Stimulated activated CD4-positive, alpha-beta T cell treated with anti-CD3 and anti-CD28 coated beads, Interleukin-15, amount 100 ng/mL, for 24 hours (primary cell): ENCODE measurements around the gene FAM184B.

Source experiments
- DNase-seq: peaks from one replicate; pipeline ENCODE4 v3.0.0-alpha.2; 2020

Gene FAM184B

GRCh38 chr4:17771284-17771908 lies 10.0 kb downstream of the FAM184B start:
- no peak for DNase-seq

- no peak for DNase-seq
Observed at GRCh38 chr4:17770845-17771244, 10.6 kb downstream of the FAM184B start.

- DNase-seq = no peak
Observed at GRCh38 chr4:17769406-17770174, 11.8 kb downstream of the FAM184B start.

- no peak for DNase-seq
Observed at GRCh38 chr4:17766826-17767458, 14.5 kb downstream of the FAM184B start.

GRCh38 chr4:17765514-17766286 lies 15.7 kb downstream of the FAM184B start:
- DNase-seq = no peak

GRCh38 chr4:17763931-17764330 lies 17.5 kb downstream of the FAM184B start:
- no peak for DNase-seq

- no peak for DNase-seq
Observed at GRCh38 chr4:17763416-17763815, 18.0 kb downstream of the FAM184B start.

GRCh38 chr4:17762726-17763125 lies 18.7 kb downstream of the FAM184B start:
- no peak for DNase-seq

- no peak for DNase-seq
Observed at GRCh38 chr4:17761062-17761461, 20.4 kb downstream of the FAM184B start.

GRCh38 chr4:17760626-17761025 lies 20.8 kb downstream of the FAM184B start:
- DNase-seq = no peak

GRCh38 chr4:17758485-17758884 lies 22.9 kb downstream of the FAM184B start:
- DNase-seq = no peak

- DNase-seq = no peak
Observed at GRCh38 chr4:17757621-17758020, 23.8 kb downstream of the FAM184B start.

- DNase-seq = no peak
Observed at GRCh38 chr4:17753646-17754045, 27.8 kb downstream of the FAM184B start.

- no peak for DNase-seq
Observed at GRCh38 chr4:17740702-17741101, 40.7 kb downstream of the FAM184B start.

GRCh38 chr4:17736484-17736883 lies 44.9 kb downstream of the FAM184B start:
- DNase-seq = no peak

- DNase-seq = no peak
Observed at GRCh38 chr4:17726911-17727310, 54.5 kb downstream of the FAM184B start.

GRCh38 chr4:17723648-17724047 lies 57.8 kb downstream of the FAM184B start:
- no peak for DNase-seq

GRCh38 chr4:17722356-17722700 lies 59.1 kb downstream of the FAM184B start:
- DNase-seq = no peak

GRCh38 chr4:17721496-17722355 lies 59.7 kb downstream of the FAM184B start:
- DNase-seq = no peak

GRCh38 chr4:17719106-17719505 lies 62.3 kb downstream of the FAM184B start:
- DNase-seq = no peak

- no peak for DNase-seq
Observed at GRCh38 chr4:17718471-17718870, 63.0 kb downstream of the FAM184B start.

- DNase-seq = no peak
Observed at GRCh38 chr4:17717301-17717700, 64.1 kb downstream of the FAM184B start.

GRCh38 chr4:17715511-17715910 lies 65.9 kb downstream of the FAM184B start:
- DNase-seq = no peak
